Left renal cortex interstitium (tissue), 4 donors: Measurements from ENCODE around the gene SLC12A3. TPM values are rescaled to one million over a fixed set of nuclear protein-coding genes. Genes with fewer than 3 reads are reported as not detected.
"Not testable (repeated sequence)": the region's sequence is repeated elsewhere in the genome, so short reads cannot be mapped to it uniquely, and the experiment has no call there.

Experiments
- DNase-seq, 4 donors: peaks; one replicate each; pipeline ENCODE4 v3.0.0-alpha.2; 2013; ENCODE audit warnings: low read depth in 4 of 4, low spot score in 2 of 4, missing footprints in 1 of 4
- polyA plus RNA-seq, 4 donors: library from polyadenylated mRNA; unstranded; fragments of 120-200 nt; gene quantifications; one replicate each; pipeline ENCODE4 v1.2.1, GENCODE V29; 2013; ENCODE audit not compliant: insufficient read length in 4 of 4

Gene SLC12A3
- polyA plus RNA-seq, 4 donors, result 38.1 to 57.2 (median 46.4) TPM

- no peak for DNase-seq
Measured at GRCh38 chr16:56868175-56868574, 3.2 kb downstream of the SLC12A3 start.

GRCh38 chr16:56868766-56869165, 3.8 kb downstream of the SLC12A3 start:
- DNase-seq, result not testable (repeated sequence)

GRCh38 chr16:56869513-56870275, 4.7 kb downstream of the SLC12A3 start:
- DNase-seq, result no peak

DNA sequence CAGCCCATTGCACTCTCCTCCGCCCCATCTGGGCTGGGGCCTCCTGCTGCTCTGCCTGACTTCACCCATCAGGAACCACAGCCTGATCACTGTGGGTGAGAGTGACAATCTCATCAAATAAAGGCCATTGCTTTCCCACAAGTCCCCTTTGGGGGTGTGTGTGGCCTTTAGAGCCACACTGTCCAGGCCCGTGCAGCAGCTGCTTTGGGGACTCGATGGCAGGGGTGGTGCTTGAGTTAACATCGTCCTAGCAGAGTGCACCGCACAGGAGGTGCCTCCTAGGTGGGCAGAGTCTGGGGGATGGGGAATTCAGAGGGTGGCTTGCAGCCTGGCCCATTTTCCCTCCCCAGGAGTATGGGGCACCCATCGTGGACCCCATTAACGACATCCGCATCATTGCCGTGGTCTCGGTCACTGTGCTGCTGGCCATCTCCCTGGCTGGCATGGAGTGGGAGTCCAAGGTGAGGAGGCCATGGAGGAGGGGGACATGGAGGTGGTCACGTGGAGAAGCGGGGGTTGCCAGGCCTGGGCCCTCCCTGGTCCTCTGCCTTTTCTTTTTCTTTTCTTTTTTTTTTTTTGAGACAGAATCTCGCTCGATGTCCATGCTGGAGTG, 5.4 kb downstream of the SLC12A3 start:
- no peak for DNase-seq

DNA sequence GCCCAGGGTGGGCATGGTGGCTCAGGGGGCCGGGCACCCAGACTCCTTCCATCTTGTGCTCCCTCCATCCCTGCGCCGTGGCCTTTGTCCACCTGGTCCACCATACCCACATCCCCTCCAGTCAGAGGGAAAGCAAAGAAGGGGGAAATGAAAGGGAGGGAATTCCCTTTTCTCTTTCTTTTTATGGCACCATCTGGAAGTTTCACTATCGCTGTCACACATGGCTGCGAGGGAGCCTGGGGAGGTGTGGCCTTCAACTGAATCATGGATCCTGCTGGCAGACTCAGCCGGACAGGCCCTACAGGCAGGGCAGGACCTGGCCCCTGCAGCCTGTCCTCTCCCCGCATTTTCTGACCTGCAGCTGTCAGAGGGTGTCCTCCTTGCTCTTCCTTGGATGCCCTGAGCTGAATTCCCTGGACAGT, 6.2 kb downstream of the SLC12A3 start:
- DNase-seq, result no peak

DNA sequence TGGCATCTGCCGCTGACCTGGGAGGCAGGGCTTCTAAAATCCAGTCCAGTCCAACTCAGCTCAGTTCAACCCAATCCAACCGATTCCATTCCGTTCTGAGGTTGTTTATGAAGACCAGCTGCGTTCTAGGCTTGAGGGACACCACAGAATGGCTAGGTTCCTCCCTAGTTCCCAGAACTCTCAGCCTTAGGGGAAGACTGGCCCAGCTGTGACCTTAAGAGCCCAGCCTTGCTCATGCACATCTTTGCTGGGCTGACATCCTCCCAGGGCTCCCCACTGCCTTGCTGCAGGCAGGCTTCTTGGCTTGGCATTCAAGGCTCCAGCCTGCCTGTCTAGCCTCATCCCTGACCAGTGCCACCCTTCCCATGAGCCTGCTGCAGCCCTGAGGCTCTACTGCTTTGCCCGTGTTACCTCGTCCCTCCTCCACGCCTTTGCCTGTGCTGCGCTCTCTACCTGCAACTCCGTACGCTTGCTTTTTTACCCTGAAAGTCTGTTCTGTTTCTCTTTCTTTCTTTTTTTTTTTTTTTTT, 7.9 kb downstream of the SLC12A3 start:
- DNase-seq, result no peak

GRCh38 chr16:56874800-56875199, 9.8 kb downstream of the SLC12A3 start:
- no peak for DNase-seq

DNA sequence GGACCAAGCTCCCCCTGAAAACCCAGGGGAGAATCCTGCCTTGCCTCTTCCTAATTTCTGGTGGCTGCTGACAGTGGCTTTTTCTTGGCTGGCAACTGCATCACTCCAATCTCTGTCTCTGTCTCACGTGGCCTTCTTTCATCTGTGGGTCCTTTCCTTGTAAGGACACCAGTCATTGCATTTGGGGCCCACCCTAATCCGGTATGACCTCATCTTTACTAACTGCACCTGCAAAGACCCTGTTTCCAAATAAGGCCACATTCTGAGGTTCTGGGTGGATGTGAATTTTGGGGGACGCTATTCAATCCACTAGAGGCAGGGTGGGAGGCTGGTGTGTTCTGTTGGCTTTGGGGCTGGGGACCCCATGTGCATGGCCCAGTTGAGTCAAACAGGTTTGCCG, 11.0 kb downstream of the SLC12A3 start:
- DNase-seq, result no peak

DNA sequence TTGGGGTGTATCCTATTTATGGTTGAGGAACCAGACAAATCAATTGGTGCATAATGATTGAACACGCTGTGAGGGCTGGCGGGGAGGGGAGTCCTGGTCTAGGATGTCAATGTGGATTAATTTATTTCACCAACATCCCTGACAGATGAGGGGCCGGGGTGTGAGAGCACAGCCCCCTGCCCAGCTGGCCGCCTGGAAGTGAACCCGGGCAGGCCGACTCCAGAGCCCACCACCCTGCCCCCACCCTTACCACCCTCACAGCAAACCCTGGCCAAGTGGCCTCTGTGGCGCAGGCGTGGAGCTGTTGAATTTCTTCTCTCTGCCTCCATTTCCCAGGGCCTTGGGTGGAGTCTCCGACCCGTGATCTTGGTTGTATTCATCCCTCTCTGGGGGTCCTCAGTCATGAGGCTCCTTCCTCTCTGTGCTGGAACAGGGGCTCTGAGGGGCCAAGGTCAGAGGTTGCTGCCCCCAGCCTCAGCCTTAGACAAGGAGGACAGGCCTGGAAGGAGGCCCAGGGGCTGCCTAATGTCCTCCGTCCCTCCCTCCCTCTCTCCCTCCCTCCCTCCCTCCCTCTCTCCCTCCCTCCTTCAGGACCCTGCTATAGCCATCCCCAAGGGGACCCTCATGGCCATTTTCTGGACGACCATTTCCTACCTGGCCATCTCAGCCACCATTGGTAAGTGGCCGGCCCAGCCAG, 12.6 kb downstream of the SLC12A3 start:
- no peak for DNase-seq

DNA sequence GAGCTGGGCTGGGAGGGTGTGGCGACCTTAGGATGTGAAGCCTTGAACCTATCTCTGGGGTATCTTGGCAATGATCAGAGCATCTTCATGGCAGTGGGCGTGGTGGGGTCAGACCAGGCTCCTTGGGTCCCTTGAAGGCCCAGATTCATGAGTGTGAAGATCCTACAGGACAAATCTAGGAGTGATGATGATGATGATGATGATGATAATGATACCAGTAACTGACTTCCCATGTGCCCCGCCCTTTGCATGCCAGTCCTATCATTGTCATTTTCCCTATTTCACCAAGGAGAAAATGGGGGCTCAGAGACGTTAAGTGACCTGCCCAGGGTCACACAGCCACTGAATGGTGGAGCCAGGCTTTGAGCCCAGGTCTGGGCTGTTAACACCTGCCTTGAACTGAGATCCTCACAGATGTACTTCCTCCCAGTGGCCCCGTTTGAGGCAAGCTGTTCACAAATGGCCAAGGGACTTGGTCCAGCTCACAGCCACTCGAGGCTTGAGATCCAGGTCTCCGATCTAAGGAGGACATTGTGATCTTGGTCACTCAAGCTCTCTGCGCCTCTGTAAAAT, 13.4 kb downstream of the SLC12A3 start:
- DNase-seq, result no peak

GRCh38 chr16:56879276-56879675, 14.3 kb downstream of the SLC12A3 start:
- no peak for DNase-seq

DNA sequence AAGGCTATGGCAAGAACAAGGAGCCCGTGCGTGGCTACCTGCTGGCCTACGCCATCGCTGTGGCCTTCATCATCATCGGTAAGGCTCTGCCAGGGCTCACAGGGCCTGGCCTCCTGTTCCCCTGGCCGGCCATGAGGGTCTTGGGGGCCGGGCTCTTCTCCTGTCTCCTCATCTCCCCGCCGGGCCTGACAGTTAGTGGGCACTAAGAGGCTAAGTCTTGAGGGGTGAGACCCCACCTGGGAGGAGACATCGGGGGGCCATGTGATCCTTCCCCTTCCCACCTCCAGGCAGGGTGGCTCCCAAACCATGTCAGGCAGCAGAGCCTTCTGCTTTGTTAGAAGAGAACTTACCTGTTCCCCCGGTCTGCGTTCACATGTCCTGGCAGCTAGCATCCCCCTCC, 15.2 kb downstream of the SLC12A3 start:
- DNase-seq, result no peak

- DNase-seq, result no peak
Measured at GRCh38 chr16:56880685-56881084, 15.7 kb downstream of the SLC12A3 start.

DNA sequence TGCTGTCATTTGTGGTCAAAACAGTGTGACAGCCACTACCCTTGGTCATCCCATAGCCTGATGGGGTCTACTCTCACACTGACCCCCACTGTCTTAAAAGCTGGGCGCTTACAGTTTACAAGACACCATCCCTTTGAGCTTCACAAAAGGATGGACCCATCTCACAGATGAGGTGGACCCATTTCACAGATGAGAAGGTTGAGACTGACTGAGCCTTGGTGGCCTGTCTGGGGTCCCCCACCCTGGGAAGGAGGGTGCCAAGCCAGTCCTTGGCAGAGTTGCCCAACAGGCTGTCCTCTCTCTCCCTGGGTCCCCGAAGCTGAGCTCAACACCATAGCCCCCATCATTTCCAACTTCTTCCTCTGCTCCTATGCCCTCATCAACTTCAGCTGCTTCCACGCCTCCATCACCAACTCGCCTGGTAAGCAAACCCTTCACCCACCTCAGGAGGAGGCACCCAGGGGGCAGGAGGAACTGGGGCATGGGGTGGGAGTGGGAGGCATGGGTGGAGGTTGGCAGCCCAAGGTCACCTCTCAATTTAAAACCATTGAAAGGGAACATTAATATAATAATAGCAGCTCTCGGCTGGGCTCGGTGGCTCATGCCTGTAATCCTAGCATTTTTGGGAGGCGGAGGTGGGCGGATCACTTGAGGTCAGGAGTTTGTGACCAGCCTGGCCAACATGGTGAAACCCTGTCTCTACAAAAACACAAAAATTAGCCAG, 17.2 kb downstream of the SLC12A3 start:
- no peak for DNase-seq

- DNase-seq, result no peak
Measured at GRCh38 chr16:56883586-56883985, 18.6 kb downstream of the SLC12A3 start.

- DNase-seq, result no peak
Measured at GRCh38 chr16:56884026-56884582, 19.1 kb downstream of the SLC12A3 start.

- DNase-seq, result not testable (repeated sequence)
Measured at GRCh38 chr16:56884929-56885328, 19.9 kb downstream of the SLC12A3 start.

DNA sequence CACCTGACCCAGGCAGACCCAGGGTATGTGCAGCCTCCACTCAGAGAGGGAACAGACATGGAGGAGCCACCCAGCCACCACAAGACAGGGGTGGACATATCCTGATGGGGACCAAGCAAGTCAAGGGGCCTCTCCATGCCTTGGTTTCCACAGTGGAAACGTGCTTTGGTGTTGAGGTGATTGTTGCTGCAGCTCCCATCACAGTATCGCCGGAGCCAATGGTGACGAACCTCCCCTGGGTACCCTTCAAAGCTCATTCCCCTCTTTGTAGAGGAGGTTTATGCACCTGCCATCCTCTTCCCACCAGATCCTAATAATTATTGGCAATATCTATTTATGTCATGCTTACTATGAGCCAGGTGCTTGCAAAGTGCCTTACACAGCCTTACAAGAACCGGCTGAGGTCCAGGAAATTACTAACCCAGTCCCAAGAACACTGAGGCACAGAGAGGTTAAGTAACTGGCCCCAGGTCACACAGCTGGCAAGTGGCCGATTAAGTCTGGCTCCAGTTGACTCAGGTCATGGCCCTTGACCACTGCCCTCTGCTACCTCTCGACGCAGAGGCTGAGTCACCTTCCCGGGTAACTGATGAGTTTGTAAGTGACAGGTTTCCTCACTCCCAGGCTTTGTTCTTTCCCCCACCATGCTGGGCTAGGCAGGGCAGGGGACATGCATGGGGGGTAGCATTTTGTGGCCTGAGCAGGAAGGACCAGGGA, 20.6 kb downstream of the SLC12A3 start:
- no peak for DNase-seq

DNA sequence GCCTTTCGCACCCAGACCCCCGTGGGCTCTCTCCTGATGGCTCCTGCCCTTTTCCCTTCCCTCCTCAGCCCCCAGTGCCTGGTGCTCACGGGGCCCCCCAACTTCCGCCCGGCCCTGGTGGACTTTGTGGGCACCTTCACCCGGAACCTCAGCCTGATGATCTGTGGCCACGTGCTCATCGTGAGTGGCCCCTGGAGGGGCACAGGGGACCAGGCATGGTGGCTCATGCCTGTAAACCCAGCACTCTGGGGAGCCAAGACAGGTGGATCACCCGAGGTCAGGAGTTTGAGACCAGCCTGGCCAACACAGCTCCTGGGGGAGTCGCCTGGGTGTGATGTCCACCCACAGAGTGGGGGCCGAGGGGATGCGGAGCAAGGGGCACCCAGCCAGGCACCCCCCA, 21.3 kb downstream of the SLC12A3 start:
- no peak for DNase-seq

GRCh38 chr16:56886826-56887225, 21.8 kb downstream of the SLC12A3 start:
- no peak for DNase-seq
